ENCODE data around the gene GMPPB.

GMPPB gene

DNA sequence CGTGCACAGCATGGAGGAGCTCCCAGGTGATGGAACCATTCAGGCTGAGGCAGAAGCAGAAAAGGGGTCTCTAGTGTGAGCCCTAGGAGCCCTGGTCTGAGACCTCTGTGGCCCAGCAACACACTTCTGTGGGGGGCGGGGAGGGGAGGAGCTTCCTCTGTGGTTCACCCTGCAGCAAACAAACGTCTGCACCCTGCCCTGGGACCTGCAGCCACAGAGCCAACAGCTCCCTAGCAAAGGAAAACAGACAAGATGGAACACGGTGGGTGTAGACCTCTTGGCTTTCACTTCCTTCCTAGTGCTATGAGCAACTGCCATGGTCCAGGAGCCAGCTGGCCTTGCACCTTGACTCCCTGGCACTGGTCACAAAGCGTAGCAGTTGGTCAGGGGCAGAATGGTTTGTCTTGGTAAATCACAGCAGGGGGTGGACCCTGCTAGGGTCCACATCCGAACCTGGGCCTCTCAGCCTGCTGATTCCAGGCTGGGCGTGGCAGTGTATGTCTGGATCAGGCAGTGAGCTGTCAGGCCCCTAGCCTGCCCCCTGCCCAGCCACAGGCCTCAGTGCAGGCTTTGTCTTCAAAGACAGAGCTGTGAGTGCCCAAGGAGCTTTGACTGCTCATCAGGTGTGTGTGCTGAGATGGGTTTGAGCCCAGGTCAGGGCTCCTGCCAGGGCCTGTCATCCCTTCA, 11.0 kb downstream of the GMPPB start:
- H3K79me2 ChIP-seq (ENCODE audit: low read length) = no peaks in the 10 kb centered on the region
- no peaks in the 10 kb centered on the region for H4K20me1 ChIP-seq (ENCODE audit: insufficient read depth, low read length)
- no peak overlapping the region for H2AFZ ChIP-seq (ENCODE audit: low read depth, low read length)
- H3K4me2 ChIP-seq (ENCODE audit: low read length) = no peak overlapping the region
- no peak for TF ChIP-seq EZH2phosphoT487 (IDR thresholded peaks at IDR 0.05; ENCODE audit: low read depth)
- TF ChIP-seq, protein P1, sequence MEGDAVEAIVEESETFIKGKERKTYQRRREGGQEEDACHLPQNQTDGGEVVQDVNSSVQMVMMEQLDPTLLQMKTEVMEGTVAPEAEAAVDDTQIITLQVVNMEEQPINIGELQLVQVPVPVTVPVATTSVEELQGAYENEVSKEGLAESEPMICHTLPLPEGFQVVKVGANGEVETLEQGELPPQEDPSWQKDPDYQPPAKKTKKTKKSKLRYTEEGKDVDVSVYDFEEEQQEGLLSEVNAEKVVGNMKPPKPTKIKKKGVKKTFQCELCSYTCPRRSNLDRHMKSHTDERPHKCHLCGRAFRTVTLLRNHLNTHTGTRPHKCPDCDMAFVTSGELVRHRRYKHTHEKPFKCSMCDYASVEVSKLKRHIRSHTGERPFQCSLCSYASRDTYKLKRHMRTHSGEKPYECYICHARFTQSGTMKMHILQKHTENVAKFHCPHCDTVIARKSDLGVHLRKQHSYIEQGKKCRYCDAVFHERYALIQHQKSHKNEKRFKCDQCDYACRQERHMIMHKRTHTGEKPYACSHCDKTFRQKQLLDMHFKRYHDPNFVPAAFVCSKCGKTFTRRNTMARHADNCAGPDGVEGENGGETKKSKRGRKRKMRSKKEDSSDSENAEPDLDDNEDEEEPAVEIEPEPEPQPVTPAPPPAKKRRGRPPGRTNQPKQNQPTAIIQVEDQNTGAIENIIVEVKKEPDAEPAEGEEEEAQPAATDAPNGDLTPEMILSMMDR (IDR thresholded peaks at IDR 0.05; ENCODE audit: low read depth, low read length) = no peak
- no peak overlapping the region for H3K4me3 ChIP-seq (ENCODE audit: low read length)
- no peaks in the 10 kb centered on the region for H3K9me3 ChIP-seq (ENCODE audit: insufficient read depth, low read length)
- H3K36me3 ChIP-seq (replicated peaks; ENCODE audit: low read depth, low read length) = peaks cover 13% of the 10 kb centered on the region
- no peak overlapping the region for H3K27ac ChIP-seq (ENCODE audit: low read length)
- H3K27me3 ChIP-seq (ENCODE audit: low read depth, low read length) = no peaks in the 10 kb centered on the region
- no peak overlapping the region for H3K9ac ChIP-seq (ENCODE audit: low read length)
- no peaks in the 10 kb centered on the region for H3K4me1 ChIP-seq (ENCODE audit: low read length)

DNA sequence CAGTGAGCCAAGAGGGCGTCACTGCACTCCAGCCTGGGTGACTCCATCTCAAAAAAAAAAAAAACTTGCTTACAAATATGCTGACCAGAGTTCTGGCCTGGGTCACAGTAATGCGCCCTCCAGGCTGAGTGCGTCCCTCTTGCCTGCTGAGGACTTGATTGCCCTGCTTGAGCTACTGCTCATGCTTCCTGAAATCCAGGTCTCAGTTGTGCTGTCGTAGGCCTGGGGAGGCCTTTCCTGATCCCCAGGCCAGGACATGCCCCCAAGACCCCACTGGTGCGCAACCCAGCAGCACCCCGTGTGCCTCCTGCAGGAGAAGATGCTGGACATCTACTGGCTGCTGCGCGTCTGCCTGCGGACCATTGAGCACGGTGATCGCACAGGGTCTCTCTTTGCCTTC, 11.6 kb downstream of the GMPPB start:
- Histone ChIP-seq H4K20me1 (ENCODE audit: insufficient read depth, low read length) (no peaks in the 10 kb centered on the region), H3K27ac (ENCODE audit: low read length) (no peak overlapping the region), H3K9ac (ENCODE audit: low read length) (no peak overlapping the region), H3K4me2 (ENCODE audit: low read length) (no peak overlapping the region), H3K79me2 (ENCODE audit: low read length) (no peaks in the 10 kb centered on the region), H3K36me3 (replicated peaks; ENCODE audit: low read depth, low read length) (peaks cover 12% of the 10 kb centered on the region), H3K4me1 (ENCODE audit: low read length) (no peaks in the 10 kb centered on the region), H3K9me3 (ENCODE audit: insufficient read depth, low read length) (no peaks in the 10 kb centered on the region), H3K27me3 (ENCODE audit: low read depth, low read length) (no peaks in the 10 kb centered on the region), H3K4me3 (ENCODE audit: low read length) (no peak overlapping the region), H2AFZ (ENCODE audit: low read depth, low read length) (no peak overlapping the region)
- TF ChIP-seq, protein P1 (IDR thresholded peaks at IDR 0.05; ENCODE audit: low read depth, low read length) = no peak
- TF ChIP-seq EZH2phosphoT487 (IDR thresholded peaks at IDR 0.05; ENCODE audit: low read depth) = no peak

DNA sequence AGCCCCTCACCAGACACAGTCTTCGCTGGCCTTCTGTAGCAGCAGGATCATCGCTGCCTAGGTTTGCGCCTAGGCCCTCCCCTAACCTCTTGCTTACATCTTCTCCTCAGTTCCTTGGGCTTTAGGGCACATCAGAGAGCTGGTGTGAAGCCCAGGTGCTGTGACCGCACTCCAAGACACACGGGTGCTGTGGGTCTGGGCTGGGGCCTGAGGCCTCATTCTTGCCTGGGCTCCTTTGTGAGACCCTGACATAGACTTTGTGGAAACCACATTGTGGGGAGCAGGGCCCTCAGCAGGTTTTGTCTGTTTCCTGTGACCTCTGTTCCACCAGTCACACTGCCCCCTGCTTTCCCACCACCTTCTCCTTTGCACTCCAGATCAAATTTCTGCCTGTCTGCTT, 12.3 kb downstream of the GMPPB start:
- Histone ChIP-seq H3K27me3 (ENCODE audit: low read depth, low read length) (no peaks in the 10 kb centered on the region), H2AFZ (ENCODE audit: low read depth, low read length) (no peak overlapping the region), H4K20me1 (ENCODE audit: insufficient read depth, low read length) (no peaks in the 10 kb centered on the region), H3K4me2 (ENCODE audit: low read length) (no peak overlapping the region), H3K79me2 (ENCODE audit: low read length) (no peaks in the 10 kb centered on the region), H3K9ac (ENCODE audit: low read length) (no peak overlapping the region), H3K4me1 (ENCODE audit: low read length) (no peaks in the 10 kb centered on the region), H3K27ac (ENCODE audit: low read length) (no peak overlapping the region), H3K9me3 (ENCODE audit: insufficient read depth, low read length) (no peaks in the 10 kb centered on the region), H3K4me3 (ENCODE audit: low read length) (no peak overlapping the region), H3K36me3 (replicated peaks; ENCODE audit: low read depth, low read length) (peaks cover 6% of the 10 kb centered on the region)
- TF ChIP-seq EZH2phosphoT487 (IDR thresholded peaks at IDR 0.05; ENCODE audit: low read depth) = no peak
- TF ChIP-seq, protein P1 (IDR thresholded peaks at IDR 0.05; ENCODE audit: low read depth, low read length) = no peak

DNA sequence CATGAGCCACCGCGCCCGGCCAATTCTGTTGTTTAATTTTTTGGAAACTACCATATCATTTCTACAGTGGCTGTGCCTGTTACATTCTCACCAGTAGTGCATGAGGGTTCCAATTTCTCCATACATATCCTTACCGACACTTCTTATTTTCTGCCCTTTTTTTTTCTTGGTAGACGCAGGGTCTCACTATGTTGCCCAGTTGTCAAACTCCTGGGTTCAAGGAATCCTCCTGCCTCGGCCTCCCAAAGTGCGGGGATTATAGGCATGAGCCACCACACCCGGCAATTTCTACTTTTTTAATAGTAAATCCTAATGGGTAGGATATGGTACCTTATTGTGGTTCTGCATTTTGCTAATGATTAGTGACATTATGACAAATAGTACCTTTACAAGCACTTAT, 13.9 kb downstream of the GMPPB start:
- Histone ChIP-seq H3K4me2 (ENCODE audit: low read length) (no peak overlapping the region), H3K36me3 (replicated peaks; ENCODE audit: low read depth, low read length) (peaks cover 8% of the 10 kb centered on the region), H2AFZ (ENCODE audit: low read depth, low read length) (no peak overlapping the region), H3K79me2 (ENCODE audit: low read length) (no peaks in the 10 kb centered on the region), H3K27me3 (ENCODE audit: low read depth, low read length) (no peaks in the 10 kb centered on the region), H4K20me1 (ENCODE audit: insufficient read depth, low read length) (no peaks in the 10 kb centered on the region), H3K9ac (ENCODE audit: low read length) (no peak overlapping the region), H3K27ac (ENCODE audit: low read length) (no peak overlapping the region), H3K4me3 (ENCODE audit: low read length) (no peak overlapping the region), H3K9me3 (ENCODE audit: insufficient read depth, low read length) (no peaks in the 10 kb centered on the region), H3K4me1 (ENCODE audit: low read length) (no peaks in the 10 kb centered on the region)
- no peak for TF ChIP-seq EZH2phosphoT487 (IDR thresholded peaks at IDR 0.05; ENCODE audit: low read depth)
- TF ChIP-seq, protein P1 (IDR thresholded peaks at IDR 0.05; ENCODE audit: low read depth, low read length) = no peak

Measured in OCI-LY3 (cell line).